GM18505 (cell line): ENCODE results near the gene HHIPL1.

Experiments used
- ATAC-seq: cut with Tn5 transposase; IDR thresholded peaks from one replicate; pipeline ENCODE4 v1.9.1; 2021; ENCODE audit not compliant: unreplicated experiment
- POLR2A ChIP-seq: IDR thresholded peaks from 4 replicates; pipeline ENCODE4 v1.6.1; 2011; ENCODE audit warnings: borderline replicate concordance; ENCODE audit not compliant: insufficient read depth, insufficient read length; ENCODE audit errors: extremely low read depth

The HHIPL1 gene

DNA sequence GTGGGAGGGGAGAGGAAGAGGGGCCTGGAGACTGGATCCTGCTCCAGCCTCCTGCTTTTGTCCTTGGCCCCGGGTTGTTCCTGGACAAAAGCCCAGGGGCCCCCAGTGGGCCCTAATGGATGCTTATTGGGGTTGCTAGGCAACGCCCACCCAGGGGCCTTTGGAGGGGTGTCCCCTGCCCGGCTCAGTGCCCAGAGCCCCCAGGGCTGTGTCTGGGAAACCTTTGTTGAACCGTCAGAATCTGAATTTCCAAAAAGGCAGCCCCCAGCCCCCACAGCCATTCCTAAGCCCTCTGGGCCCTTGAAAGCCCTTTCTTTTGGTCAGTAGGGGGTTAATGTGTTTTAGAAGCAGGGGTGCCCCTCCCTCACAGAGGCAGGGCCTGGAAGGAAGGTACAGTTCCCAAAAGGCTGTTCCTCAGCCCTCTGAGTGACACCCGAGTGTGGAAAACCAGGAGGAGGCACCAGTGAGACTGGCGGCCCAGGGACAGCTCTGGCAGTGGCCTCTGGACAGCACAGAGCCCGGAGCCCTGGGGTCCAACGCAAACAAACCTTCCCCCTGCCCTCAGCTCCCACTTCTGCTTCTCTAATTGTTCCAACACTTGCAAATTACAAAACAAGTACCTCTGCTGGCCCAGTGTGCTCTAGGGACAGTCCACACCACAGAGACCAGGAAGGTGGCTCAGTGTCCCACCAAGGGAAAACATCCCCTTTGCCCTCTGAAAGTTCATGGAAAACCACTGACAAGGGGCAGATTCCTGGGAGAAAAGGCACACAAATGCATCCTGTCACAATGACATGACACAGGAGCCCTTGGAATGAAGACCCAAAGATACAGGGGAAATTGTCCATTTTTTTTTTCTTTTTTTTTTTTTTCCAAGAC lies 19.4 kb downstream of the HHIPL1 start:
- no peak for ATAC-seq
- no peak for TF ChIP-seq POLR2A

DNA sequence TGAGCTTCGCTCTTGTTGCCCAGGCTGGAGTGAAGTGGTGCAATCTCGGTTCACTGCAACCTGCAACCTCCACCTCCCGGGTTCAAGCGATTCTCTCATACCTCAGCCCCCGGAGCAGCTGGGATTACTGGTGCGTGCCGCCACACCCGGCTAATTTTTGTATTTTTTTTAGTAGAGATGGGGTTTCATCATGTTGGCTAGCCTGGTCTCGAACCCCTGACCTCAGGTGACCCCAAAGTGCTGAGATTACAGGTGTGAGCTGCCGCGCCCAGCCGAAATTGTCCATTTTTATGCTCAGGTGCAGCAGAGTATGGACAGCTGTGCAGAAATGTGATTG lies 20.0 kb downstream of the HHIPL1 start:
- ATAC-seq: no peak
- no peak for TF ChIP-seq POLR2A

DNA sequence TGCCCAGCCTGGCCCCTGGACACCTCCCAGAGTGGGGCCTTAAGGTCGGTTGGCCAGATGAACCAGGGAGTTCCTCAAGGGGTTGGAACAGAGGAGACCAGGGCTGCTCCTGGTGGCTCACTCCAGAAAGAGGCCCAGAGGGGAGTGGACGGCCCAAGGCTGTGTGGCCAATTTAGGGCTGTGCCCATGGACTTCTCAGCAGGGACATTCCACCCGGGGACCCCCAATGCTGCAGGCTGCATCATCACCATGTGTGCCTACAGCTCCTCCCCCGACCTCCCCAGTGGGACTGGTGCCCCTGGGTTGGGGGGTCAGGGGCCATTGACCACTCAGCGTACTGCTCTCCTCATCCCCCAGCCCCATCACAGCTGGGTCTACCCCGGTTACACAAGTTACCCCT lies 21.6 kb downstream of the HHIPL1 start:
- ATAC-seq: no peak
- no peak for TF ChIP-seq POLR2A

DNA sequence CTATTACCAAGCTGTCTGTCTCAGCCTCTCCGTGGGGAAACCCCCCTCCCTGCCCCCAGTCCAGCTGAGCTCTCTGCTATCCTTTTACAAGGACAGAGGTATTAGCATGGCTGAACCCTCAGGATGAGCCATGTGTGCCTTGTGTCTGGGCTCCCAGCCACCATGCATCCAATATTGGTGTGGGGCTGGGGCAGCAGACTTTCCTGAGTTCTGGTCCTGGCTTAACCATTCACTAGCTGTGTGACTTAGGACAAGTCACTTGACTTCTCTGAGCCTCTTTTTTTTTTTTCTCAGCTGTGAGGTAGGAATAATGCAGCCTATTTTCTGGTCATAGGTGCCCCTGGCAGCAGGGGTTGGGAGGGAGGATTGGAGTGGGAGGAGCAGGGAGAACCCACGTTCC lies 22.1 kb downstream of the HHIPL1 start:
- no peak for ATAC-seq
- TF ChIP-seq POLR2A: no peak

DNA sequence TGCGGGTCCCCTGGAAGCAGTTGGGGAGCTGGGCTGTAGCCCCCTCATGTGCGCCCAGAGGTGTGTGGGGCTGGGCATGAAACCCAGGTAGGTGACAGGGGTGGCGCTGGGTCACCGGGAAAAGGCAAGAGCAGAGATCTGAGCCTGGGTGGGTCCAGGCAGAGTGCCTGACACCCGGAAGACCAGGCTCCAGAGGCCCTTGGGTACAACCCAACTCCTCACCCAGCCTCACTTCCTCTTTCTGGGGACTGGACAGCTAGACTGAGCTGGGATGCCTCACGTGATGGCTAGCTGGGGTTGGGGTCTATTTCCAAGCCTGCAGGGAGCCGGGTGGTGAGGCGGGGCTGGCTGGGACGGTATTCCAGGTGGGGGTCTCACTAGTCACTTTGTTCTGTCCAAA lies 22.9 kb downstream of the HHIPL1 start:
- TF ChIP-seq POLR2A: no peak
- no peak for ATAC-seq

DNA sequence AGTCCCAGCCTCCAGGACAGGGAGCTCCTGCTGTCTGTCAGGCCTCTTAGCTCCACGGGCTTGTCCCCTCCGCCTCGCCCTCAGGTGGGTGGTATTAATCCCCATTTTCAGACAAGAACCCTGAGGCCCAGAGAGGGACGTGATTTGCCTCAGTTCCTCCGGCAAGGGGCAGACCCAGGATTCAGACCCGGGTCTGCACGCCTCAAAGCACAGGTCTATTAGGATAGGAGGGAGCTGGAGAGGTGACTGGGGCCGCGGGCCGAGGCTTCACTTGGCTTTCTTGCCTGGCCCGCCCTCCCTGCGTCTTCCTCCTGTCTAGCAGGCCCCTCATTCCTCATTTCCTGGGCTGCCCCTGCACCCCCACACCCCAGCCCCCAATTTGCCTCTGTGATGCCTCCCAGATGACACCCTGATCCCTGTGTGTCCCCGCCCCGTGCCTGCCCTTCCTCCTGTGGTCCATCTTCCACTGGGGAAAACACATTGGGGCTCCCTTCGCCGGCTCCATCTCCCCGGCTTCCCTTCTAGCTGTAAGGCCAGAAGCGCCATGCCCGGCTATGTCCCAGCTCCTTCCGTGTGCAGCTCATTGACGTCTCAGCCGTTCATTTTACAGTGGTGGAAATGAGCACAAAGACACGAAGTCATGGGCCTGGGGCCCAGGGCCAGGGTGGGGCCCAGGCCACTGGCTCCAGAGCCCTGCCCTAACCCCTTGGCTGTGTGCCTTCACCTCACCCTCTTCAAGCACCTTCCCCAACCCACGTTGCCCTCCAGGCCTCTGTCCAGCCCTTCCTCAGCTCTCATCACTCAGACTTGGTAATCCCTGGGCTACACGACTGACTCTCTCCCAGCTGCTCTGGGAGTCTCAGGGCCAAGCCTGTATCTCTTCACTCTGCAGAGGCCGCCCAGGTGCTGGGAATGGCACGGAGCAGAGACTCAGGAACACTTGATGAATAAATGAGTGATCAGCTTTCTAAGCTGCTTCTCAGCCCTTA lies 23.7 kb downstream of the HHIPL1 start:
- TF ChIP-seq POLR2A: no peak
- no peak for ATAC-seq

DNA sequence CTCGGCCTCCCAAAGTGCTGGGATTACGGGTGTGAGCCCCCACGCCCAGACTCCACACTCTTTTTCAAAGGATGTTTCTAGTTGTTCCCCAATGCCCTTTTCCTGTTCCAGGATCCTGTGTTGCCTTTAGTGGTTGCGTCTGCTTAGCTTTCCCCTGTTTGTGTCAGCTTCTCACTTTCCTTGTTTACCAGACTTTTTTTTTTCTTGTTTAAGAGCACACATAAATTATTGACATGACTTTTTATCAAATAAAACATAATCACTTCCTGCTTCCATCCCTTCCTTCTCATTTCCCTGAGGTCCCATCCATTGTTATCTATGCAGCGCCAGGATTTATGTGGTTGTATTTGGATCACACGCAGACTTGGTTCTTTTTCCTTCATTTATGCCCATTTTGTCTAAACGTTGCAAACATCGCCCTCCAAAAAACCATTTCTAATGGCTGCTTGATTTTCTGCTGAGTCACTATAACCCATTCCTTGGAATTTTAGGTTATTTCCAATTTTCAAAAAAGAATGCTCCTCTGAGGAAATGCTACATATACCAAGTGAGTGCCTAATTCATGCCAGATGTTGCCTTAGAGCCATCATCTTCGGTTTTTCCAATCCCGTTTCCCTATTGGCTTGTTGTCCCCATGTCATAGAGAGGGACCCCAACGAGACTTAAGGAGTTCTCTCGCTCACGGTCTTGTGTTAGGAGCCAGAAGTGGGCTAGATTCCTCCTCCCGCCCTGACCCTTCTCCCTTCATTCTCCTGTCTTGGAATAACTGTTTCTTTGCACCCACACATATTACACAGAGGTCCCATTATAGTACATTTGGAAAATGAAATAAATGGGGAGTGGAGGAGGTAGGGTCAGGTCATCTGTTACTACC lies 25.7 kb downstream of the HHIPL1 start:
- no peak for ATAC-seq
- no peak for TF ChIP-seq POLR2A

DNA sequence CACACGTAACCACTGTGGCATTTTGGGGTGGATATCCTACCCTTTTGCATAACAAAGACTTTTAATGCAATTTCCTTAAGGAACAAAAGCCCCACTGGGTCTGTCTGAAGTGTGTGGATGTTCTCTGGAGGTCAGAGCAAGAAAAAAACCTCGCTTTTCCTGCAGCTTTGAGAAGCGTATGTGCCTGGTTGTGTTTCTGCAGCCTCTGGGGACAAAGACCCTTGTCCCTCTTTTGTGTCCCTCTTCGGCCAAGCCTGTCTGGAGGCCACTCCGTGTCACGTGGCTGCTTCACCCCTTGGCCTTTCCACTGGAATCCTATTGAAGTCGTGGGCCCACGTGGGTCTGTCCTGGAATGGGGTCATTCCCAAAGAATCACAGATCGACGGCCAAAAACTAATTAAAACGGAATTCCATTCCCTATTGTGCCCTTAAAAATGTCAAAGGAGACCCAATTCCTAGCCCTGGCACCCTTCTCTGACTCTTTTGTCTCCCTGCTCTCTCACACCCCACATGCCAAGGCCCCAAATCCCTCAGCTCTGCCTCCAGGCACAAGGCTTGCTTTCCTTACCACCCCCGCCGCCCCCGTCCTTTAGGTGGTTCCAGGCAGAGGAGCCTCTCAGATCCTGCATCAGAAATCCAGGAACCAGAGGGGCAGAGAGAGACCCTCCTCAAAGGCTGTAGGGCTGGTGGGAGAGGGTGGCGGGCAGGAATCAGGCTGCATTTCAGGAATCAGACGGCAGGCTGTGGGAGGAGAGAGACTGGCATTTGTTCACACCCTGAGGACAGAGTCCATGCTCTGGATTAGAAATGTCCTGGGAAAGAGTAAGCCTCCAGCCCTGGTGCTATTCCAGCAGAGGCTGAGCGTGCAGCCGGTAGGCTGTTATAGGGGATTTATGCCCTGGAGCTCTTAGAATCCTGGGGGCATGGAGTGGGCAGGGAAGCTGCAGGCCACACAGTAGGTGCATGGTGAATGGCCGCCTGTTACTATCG lies 26.6 kb downstream of the HHIPL1 start:
- ATAC-seq: no peak

DNA sequence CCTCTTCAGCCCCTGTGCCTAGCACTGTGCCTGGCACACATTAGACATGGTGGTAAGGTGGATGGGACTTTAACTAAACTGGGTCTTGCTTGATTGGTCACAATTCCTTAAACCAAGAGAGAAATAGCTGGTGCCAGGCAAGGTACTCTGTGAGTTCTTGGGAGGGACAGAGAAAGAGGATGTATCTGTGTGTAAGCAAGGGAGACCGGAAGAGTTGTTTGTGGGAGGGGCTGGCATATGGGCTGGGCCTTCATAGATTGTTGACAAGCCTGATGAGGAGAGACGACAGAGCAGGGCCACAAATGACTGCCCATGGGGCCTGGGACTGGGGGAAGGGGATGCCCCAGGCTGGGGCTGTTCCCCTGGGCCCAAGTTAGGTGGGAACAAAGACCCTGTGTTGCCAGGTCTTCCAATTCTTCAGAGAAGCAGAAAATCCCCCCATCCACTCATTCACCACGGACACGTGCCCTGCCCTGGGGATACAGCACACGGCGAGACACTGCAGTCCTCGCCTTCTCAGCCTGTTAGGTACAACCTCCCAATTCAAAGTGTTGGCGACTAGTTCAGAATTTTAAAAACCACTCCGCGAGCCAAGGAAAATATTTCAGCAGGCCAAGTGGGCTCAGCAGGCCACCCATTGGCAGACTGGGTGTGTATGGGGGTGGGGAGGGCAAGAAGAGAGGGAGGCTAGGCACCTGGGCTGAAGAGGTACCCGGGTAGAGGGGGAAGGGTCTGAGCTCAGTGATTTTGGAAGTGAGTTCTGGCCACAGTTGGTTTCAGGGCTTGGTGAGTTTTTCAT lies 27.8 kb downstream of the HHIPL1 start:
- TF ChIP-seq POLR2A: no peak
- no peak for ATAC-seq

More for the DNA sequence above, 26.6 kb downstream of the HHIPL1 start:
- no peak for TF ChIP-seq POLR2A

DNA sequence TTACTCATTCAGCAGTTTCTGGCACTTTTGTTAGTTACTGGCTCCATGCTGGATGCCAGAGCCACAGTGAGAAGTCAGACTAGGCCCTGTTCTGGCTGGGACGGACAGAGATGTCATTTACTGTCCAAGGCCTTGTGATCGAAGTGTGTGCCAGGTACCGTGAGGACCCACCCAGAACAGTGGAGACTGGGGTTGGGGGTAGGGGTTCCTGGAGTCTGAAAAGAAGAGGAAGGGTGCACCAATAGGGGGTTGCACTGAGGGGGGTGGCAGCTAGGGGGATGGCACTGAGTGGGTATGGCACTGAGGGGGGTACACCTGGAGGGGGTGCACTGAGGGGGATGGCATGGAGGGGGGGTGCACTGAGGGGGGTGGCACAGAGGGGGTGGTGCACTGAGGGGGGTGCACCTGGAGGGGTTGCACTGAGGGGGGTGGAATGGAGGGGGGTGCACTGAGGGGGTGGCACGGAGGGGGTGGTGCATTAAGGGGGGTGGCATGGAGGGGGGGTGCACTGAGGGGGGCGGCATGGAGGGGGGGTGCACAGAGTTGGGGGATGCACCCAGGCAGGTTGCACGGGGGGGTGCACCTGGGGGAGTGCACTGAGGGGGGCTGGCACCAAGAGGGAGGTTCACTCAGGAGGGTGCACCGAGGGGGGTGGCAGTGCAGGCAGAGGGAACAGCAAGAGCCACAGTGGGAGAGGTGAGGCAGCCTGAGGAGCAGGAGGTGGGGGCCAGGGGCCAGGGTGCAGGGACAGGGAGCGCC lies 28.6 kb downstream of the HHIPL1 start:
- ATAC-seq: no peak
- TF ChIP-seq POLR2A: no peak
